HG02884 (cell line): ENCODE results near the gene HS6ST2.

Source experiments
- ATAC-seq: cut with Tn5 transposase; IDR thresholded peaks from one replicate; pipeline ENCODE4 v1.9.1; 2021; ENCODE audit warnings: mild to moderate bottlenecking, moderate library complexity; ENCODE audit not compliant: unreplicated experiment

HS6ST2 gene

DNA sequence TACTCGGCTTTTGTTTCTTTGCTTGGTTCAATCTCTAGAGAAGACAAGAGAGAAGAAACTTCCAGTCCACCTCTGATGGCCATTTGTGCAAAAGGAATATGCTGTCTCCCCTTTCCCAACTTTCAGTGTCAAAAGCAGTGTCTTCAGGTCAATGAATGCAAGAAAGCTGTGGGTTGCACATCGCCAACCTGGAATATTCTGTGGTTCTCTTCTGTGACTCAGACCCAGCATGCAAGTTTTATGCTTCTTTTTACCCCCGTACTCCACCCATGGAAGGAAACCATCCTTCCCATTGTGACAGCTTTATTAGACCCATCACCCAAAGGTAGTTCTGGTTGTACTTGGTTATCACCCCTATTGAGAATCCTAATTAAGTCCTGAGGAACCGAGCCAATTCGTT, 334.0 kb downstream of the HS6ST2 start:
- ATAC-seq = no peak

- ATAC-seq = no peak
Measured at GRCh38 chrX:132623942-132624341, 334.5 kb downstream of the HS6ST2 start.

- no peak for ATAC-seq
Measured at GRCh38 chrX:132623300-132623699, 335.1 kb downstream of the HS6ST2 start.

GRCh38 chrX:132622130-132622529, 336.3 kb downstream of the HS6ST2 start:
- no peak for ATAC-seq

DNA sequence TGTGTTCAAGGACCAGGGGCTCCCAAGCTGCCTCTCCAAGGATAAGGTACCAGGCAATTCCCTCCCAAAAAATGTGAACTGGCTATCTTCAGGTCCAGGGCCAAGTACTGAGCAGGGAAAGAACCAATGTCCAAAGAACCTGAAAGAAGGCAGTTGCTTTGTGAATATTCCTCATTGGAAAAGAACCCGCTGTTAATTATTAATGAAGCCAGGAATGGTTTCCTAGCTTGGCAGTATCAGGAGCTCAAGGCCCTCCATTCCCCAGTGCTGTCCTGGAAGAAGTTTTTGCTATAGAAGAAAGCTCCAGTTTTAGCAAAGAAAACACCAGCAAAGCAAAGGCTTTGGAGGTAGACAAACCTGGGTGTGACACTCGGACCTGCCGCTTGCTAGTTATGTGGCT, 339.6 kb downstream of the HS6ST2 start:
- no peak for ATAC-seq

- peak; percentile 72 for ATAC-seq
Measured at GRCh38 chrX:132615391-132616131, 342.9 kb downstream of the HS6ST2 start.

DNA sequence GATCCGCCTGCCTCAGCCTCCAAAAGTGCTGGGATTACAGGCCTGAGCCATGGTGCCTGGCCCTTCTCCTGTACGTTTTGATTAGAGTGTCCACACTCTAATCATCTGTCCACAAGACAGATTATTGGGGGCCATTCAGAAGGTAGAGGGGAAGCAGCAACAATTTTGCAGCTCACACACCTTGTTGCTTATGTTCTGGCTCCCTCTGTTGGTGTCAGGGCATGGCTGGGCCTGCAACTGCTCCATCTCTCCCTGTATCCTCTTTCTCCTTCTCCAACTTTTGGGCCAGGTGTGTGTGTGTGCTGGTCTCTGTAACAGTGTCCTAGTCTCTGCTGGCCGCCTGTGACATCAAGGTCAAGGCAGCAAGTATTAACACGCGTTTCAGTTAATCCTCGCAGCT, 344.1 kb downstream of the HS6ST2 start:
- no peak for ATAC-seq

GRCh38 chrX:132613801-132614200, 344.6 kb downstream of the HS6ST2 start:
- no peak for ATAC-seq

DNA sequence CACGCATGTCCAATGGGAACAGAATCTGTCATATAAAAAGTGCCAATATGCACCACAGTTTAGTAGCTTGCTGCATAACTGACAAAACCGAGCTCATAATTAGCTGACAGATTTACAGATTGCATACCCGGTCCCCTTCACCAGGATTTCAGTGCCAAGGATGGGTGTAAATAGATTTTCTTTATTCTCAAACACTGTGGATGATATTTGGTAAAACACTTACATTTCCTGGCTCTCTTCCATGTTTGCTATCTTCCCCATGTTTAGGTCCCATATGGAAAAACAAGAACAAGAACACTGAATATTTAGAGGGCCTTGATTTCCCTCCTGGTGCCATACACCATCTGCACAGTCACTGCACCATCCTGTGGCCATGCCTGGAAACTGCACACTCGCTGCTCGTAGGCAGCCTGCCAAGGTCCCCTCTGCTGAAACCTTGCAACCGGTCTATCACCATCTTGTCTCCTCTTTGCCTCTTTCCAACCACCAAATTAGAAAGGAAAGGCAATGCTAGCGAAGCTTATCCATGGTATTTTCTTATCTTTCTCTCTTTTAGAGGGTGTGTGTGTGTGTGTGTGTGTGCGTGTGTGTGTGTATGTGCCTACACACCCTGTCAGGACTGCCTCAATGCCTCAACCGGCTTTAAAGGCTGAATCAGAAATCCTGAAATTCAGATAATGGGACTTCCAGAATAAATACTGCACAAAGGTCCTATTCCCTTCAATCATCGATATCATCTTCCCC, 345.4 kb downstream of the HS6ST2 start:
- no peak for ATAC-seq

DNA sequence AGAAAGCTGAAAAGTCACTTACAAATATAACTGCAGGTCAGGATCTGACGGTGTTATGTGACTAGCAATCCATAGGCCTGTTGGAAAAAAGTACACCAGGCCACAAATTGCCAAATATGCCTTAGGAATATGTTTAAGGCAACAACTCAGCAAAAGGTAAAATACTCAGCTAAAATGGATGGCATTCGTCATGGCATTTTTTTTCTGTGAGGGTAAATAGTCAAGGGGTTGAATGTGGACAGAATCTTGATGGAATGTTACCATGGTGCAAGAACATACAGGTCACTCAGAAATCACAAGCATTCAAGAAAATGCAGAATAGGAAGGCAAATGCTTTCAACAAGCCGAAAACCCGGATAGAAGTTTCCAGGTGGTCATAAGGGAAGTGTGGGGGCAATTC, 347.9 kb downstream of the HS6ST2 start:
- ATAC-seq = no peak

DNA sequence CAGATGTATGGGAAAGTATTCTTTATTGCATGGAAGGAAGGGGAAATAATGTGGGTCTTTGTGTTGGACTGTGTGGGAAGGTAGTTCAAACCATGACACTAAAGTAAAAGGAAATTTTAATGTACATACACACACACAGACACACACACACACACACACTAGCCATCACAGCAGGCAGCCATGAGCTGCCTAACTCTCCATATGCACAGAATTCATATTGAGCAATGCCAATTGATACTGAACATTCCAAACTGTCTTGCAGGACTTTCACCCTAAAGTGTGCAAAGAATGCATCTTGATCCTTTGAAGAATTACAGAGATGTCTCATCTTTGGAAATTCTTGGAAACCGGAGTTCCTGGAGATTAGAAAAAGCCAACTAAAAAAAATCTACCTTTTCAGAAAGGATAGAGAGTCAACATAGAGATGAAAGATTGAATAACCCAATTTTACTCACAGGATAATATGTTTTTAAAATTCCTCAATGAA, 349.0 kb downstream of the HS6ST2 start:
- no peak for ATAC-seq

DNA sequence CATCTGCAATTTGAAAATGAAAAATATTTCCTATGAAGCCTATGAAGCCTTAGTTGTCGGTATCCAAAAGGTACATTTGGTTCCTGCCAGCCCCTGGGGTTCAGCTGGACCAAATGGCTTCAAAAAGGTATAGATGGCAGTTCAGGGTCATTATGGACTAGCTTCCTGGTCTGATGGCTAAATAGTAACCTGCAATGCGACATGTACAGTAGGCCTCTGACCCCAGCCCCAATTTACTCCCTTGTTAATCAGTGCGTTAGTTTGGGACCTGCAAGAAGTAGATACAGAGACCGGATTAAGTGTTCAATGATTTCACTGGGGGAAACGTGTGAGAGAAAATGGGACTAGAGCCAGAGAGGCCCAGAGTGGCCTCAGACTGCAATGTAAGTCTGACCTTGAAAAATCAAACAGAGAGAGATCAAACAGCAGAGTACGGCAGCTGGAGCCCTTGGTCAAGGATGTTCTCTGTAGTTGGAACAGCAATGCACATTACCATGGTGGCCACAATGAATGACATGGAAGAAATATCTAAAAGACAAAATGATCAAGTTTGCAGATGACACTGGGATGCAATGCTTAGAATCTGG, 354.6 kb downstream of the HS6ST2 start:
- ATAC-seq = no peak

GRCh38 chrX:132602701-132603100, 355.7 kb downstream of the HS6ST2 start:
- ATAC-seq = no peak

- ATAC-seq = no peak
Measured at GRCh38 chrX:132594999-132595398, 363.4 kb downstream of the HS6ST2 start.

GRCh38 chrX:132594129-132594528, 364.3 kb downstream of the HS6ST2 start:
- ATAC-seq = no peak

DNA sequence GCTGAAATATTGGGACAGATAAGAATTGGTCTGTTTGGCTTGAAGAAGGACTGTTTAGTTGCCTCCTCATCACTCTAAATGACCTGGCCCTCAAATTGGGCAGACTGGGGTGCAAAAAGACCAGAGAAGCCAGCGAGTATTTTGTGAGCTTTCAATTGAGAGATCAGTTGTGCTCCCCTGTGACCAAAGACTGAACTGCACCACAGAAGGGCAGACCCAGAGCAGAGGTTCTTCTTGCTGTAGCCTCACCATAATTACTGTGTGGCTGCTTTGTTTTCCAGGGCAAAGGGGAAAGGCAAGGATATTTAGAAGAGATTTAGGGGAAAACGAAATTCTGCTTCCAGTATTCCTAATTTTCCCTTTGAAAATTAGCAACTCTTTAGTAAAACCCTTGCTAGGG, 365.5 kb downstream of the HS6ST2 start:
- no peak for ATAC-seq

GRCh38 chrX:132591719-132592275, 366.6 kb downstream of the HS6ST2 start:
- ATAC-seq = no peak

GRCh38 chrX:132590350-132591026, 367.9 kb downstream of the HS6ST2 start:
- no peak for ATAC-seq

- no peak for ATAC-seq
Measured at GRCh38 chrX:132584936-132585335, 373.5 kb downstream of the HS6ST2 start.

DNA sequence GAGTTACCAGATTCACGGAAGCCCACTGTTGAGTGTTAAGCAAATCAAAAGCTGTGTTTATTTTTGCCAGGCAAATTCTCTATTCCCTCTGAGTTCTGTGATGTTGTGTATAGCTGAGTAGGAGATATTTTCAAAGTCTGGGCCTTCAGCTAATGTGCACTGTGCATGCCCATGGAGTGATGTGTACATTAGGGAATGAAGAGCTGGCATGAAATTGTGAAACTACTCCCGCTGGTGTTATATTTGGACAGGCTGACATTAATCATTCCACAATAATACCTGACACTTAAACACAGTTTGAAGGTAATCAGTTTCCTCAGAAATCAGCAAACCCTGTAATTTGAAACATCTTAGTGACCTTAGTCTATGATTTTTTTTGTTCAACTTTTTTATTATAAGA, 381.5 kb downstream of the HS6ST2 start:
- ATAC-seq = no peak
